GM18873 (cell line): Measurements from ENCODE around the gene PROC.
"Not testable (repeated sequence)": the region's sequence is repeated elsewhere in the genome, so short reads cannot be mapped to it uniquely, and the experiment has no call there.

Experiments
- ATAC-seq: cut with Tn5 transposase; IDR thresholded peaks from one replicate; pipeline ENCODE4 v1.9.1; 2021; ENCODE audit warnings: mild to moderate bottlenecking, moderate library complexity, moderate number of reproducible peaks; ENCODE audit not compliant: unreplicated experiment, low FRiP score

The PROC gene

DNA sequence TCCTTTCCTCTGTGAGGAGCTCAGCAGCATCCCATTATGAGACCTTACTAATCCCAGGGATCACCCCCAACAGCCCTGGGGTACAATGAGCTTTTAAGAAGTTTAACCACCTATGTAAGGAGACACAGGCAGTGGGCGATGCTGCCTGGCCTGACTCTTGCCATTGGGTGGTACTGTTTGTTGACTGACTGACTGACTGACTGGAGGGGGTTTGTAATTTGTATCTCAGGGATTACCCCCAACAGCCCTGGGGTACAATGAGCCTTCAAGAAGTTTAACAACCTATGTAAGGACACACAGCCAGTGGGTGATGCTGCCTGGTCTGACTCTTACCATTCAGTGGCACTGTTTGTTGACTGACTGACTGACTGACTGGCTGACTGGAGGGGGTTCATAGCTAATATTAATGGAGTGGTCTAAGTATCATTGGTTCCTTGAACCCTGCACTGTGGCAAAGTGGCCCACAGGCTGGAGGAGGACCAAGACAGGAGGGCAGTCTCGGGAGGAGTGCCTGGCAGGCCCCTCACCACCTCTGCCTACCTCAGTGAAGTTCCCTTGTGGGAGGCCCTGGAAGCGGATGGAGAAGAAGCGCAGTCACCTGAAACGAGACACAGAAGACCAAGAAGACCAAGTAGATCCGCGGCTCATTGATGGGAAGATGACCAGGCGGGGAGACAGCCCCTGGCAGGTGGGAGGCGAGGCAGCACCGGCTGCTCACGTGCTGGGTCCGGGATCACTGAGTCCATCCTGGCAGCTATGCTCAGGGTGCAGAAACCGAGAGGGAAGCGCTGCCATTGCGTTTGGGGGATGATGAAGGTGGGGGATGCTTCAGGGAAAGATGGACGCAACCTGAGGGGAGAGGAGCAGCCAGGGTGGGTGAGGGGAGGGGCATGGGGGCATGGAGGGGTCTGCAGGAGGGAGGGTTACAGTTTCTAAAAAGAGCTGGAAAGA lies 7.6 kb downstream of the PROC start:
- no peak for ATAC-seq

GRCh38 chr2:127426501-127427354 lies 8.5 kb downstream of the PROC start:
- no peak for ATAC-seq

DNA sequence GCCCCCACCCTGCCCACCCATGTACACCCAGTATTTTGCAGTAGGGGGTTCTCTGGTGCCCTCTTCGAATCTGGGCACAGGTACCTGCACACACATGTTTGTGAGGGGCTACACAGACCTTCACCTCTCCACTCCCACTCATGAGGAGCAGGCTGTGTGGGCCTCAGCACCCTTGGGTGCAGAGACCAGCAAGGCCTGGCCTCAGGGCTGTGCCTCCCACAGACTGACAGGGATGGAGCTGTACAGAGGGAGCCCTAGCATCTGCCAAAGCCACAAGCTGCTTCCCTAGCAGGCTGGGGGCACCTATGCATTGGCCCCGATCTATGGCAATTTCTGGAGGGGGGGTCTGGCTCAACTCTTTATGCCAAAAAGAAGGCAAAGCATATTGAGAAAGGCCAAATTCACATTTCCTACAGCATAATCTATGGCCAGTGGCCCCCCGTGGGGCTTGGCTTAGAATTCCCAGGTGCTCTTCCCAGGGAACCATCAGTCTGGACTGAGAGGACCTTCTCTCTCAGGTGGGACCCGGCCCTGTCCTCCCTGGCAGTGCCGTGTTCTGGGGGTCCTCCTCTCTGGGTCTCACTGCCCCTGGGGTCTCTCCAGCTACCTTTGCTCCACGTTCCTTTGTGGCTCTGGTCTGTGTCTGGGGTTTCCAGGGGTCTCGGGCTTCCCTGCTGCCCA lies 9.3 kb downstream of the PROC start:
- no peak for ATAC-seq

DNA sequence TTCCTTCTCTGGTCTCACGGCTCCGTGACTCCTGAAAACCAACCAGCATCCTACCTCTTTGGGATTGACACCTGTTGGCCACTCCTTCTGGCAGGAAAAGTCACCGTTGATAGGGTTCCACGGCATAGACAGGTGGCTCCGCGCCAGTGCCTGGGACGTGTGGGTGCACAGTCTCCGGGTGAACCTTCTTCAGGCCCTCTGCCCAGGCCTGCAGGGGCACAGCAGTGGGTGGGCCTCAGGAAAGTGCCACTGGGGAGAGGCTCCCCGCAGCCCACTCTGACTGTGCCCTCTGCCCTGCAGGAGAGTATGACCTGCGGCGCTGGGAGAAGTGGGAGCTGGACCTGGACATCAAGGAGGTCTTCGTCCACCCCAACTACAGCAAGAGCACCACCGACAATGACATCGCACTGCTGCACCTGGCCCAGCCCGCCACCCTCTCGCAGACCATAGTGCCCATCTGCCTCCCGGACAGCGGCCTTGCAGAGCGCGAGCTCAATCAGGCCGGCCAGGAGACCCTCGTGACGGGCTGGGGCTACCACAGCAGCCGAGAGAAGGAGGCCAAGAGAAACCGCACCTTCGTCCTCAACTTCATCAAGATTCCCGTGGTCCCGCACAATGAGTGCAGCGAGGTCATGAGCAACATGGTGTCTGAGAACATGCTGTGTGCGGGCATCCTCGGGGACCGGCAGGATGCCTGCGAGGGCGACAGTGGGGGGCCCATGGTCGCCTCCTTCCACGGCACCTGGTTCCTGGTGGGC lies 10.0 kb downstream of the PROC start:
- ATAC-seq: no peak

- ATAC-seq: no peak
Observed at GRCh38 chr2:127428815-127429109, 10.5 kb downstream of the PROC start.

- no peak for ATAC-seq
Observed at GRCh38 chr2:127429291-127429690, 11.1 kb downstream of the PROC start.

DNA sequence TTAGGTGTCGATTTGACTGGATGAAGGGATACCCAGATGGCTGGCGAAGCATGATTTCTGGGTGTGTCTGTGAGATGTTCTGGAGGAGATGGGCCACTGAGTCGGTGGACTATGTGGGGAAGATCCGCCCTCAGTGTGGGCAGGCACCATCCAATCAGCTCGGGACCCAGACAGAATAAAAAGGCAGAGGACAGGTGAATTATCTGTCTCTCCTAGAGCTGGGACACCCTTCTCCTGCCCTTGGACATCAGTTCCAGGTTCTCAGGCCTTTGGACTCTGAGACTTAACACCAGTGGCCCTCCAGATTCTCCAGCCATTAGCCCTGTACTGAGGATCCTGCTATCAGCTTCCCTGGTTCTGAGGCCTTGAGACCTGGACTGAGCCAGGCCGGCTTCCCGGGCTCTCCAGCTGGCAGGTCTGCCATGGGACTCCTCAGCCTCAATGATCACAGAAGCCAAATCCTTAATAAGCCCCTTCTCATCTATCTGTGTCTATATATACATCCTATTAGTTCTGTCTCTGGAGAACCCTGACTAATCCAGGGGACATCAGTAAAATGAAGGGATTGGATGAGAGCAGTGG lies 11.7 kb downstream of the PROC start:
- no peak for ATAC-seq

GRCh38 chr2:127431408-127432023 lies 13.3 kb downstream of the PROC start:
- ATAC-seq: no peak

GRCh38 chr2:127434515-127434914 lies 16.3 kb downstream of the PROC start:
- ATAC-seq: no peak

DNA sequence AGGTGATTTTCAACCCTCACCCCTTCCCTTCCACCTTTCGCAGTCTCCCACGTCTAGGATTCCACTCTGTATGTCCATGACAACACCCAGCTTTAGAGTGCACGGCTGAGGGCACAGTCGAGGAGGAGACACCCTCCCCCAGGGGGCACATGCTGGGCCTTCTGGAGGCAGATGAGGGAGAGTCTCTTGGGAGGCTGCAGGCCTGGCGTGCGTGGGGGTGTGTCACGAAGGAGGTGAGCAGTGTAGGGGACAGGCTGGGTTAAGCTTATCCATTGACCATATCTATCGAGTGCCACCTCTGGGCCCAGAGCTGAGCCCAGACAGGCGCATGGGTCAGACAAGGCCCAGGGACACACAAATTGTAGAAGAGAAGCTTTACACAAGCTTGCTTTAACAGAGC lies 18.8 kb downstream of the PROC start:
- ATAC-seq: no peak

- ATAC-seq: no peak
Observed at GRCh38 chr2:127437781-127438726, 19.8 kb downstream of the PROC start.

DNA sequence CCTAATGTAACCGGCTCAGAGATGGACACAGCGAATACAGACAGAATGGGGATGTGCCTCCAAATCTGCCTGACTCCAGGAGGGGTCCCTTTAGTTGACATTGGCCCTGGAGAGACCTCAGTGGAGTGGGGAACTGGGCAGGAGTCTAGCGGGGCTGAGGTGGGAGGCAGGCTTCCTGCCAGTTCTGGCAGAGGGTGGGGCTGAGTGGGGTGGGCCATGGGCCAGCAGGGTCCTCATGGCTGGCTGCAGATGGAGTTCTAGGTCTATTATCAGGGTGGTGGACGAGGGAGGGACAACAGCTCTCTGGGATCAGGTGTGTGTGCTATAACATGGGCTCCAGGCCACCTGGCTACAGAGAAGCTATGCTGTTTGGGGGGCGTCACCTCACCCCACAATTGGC lies 21.1 kb downstream of the PROC start:
- no peak for ATAC-seq

DNA sequence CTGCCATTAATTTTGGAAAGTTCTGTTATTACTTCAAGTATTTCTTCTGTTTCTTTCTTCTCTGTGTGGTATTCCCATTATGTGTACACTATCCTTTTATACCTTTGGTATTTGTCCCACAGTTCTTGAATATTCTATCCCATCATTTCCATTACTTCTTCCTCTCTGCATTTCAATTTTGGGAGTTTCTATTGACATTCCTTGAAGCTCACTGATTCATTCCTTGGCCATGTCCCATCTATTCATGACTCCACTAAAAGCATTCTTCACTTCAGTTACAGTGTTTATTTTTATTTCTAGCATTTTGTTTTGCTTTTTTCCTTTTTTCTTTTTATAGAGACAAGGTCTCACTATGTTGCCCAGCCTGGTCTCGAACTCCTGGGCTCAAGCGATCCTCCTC lies 30.3 kb downstream of the PROC start:
- no peak for ATAC-seq

- ATAC-seq: no peak
Observed at GRCh38 chr2:127449414-127449813, 31.2 kb downstream of the PROC start.

- no peak for ATAC-seq
Observed at GRCh38 chr2:127449898-127450297, 31.7 kb downstream of the PROC start.

- ATAC-seq: no peak
Observed at GRCh38 chr2:127451981-127452380, 33.8 kb downstream of the PROC start.

DNA sequence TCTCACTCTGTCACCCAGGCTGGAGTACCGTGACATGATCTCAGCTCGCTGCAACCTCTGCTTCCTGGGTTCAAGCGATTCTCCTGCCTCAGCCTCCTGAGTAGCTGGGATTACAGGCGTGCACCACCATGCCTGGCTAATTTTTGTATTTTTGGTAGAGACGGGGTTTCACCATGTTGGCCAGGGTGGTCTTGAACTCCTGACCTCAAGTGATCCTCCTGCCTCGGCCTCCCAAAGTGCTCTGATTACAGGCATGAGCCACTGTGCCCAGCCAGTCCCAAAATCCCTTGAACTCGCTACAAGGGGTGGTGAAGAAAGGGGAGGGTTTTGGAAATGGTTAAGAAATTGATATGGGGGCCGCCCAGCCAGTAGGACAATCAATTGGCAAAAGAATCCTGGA lies 34.2 kb downstream of the PROC start:
- not testable (repeated sequence) for ATAC-seq

DNA sequence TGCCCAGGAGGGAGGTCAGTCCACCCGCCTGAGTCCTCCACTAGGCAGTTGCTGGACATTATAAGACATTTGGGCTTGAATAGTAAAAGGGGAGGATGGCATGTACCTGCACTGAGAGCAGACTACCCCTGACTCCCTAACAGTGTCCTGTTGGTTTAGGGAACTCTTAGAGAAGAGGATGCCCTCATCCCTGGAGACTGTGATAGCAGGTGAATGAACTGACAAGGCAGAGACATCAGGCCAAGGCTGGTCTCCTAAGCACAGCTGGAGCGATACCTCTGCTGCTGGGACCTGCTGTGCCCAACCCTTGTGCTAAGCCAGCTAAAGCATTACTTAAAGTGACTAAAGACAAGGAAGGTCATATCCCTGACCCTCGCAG lies 34.8 kb downstream of the PROC start:
- ATAC-seq: no peak
